ENCODE measurements around the gene RALGPS1. TPM values are rescaled to one million over a fixed set of nuclear protein-coding genes. Genes with fewer than 3 reads are reported as not detected.
A peak's percentile ranks its signal among the peaks of the same experiment; 100 is the strongest.

RALGPS1 gene
- total and polyA plus RNA-seq, 8 donors = 5.8 to 12.7 (median 9.3) TPM

GRCh38 chr9:126947529-126947928, 32.9 kb downstream of the RALGPS1 start:
- no peaks in the 10 kb centered on the region for H3K27me3 ChIP-seq
- intact Hi-C loops (cut with DNase I) = loop anchor here in 1 of 3 donors (10.0 kb wide), 1 partner anchor 247 kb away; no protein-coding TSS in a partner anchor
- ATAC-seq (no peak), DNase-seq (no peak), FAIRE-seq (no peak)
- no peaks in the 10 kb centered on the region for H3K4me1 ChIP-seq
- no peak overlapping the region for H3K27ac ChIP-seq
- no peak overlapping the region for H3K4me3 ChIP-seq
- no peaks in the 10 kb centered on the region for H3K36me3 ChIP-seq
- TF ChIP-seq CTCF (IDR thresholded peaks at IDR 0.05) = no peak
- 100% methylated on average over 1 of the region's 1 CpG for WGBS, 2 donors
- no peaks in the 10 kb centered on the region for H3K9me3 ChIP-seq

GRCh38 chr9:126952205-126952977, 37.8 kb downstream of the RALGPS1 start:
- no peak for TF ChIP-seq CTCF (IDR thresholded peaks at IDR 0.05)
- no peak for FAIRE-seq
- peak in 1 of 4 donors; percentile 38 for ATAC-seq
- H3K27me3 ChIP-seq = no peaks in the 10 kb centered on the region
- no peaks in the 10 kb centered on the region for H3K9me3 ChIP-seq
- DNase-seq = no peak
- H3K36me3 ChIP-seq = no peaks in the 10 kb centered on the region
- H3K4me3 ChIP-seq = no peak overlapping the region
- no peaks in the 10 kb centered on the region for H3K4me1 ChIP-seq
- intact Hi-C loops (cut with DNase I) = no loop called here
- 81 to 82% methylated on average over 11 of the region's 11 CpGs for WGBS, 2 donors
- no peak overlapping the region for H3K27ac ChIP-seq

GRCh38 chr9:126953041-126953809, 38.6 kb downstream of the RALGPS1 start:
- Histone ChIP-seq H3K4me3 (no peak overlapping the region), H3K4me1 (no peaks in the 10 kb centered on the region), H3K27me3 (no peaks in the 10 kb centered on the region), H3K9me3 (no peaks in the 10 kb centered on the region), H3K36me3 (no peaks in the 10 kb centered on the region), H3K27ac (no peak overlapping the region)
- DNase-seq (no peak), ATAC-seq (peak in 1 of 4 donors; percentile 40), FAIRE-seq (no peak)
- 77 to 80% methylated on average over 8 of the region's 8 CpGs for WGBS, 2 donors
- TF ChIP-seq CTCF (IDR thresholded peaks at IDR 0.05) = no peak
- intact Hi-C loops (cut with DNase I) = no loop called here

GRCh38 chr9:126955811-126956210, 41.2 kb downstream of the RALGPS1 start:
- no peak overlapping the region for H3K27ac ChIP-seq
- ATAC-seq = no peak
- intact Hi-C loops (cut with DNase I) = no loop called here
- no peak overlapping the region for H3K4me3 ChIP-seq
- WGBS, 2 donors = 81 to 83% methylated on average over 5 of the region's 5 CpGs
- no peaks in the 10 kb centered on the region for H3K27me3 ChIP-seq
- no peaks in the 10 kb centered on the region for H3K36me3 ChIP-seq
- FAIRE-seq = no peak
- TF ChIP-seq CTCF (IDR thresholded peaks at IDR 0.05) = no peak
- no peak for DNase-seq
- H3K9me3 ChIP-seq = no peaks in the 10 kb centered on the region
- H3K4me1 ChIP-seq = no peaks in the 10 kb centered on the region
